Superior temporal gyrus (tissue), 1 donor: ENCODE results near the gene MCUR1.
A peak's percentile ranks its signal among the peaks of the same experiment; 100 is the strongest.
"Not testable (repeated sequence)": the region's sequence is repeated elsewhere in the genome, so short reads cannot be mapped to it uniquely, and the experiment has no call there.

Source experiments
- DNase-seq: peaks from one replicate; pipeline ENCODE4 v3.0.0-alpha.2; 2016; ENCODE audit errors: extremely low spot score

Gene MCUR1

GRCh38 chr6:13814176-13814937, at the start of gene MCUR1:
MCUR1 (minus strand) TSS chr6:13814557; CDS start chr6:13814429, 128 bp downstream.
- DNase-seq, result peak; percentile 83

- DNase-seq, result no peak
Observed at GRCh38 chr6:13863699-13864155, 49.4 kb upstream of the MCUR1 start.

GRCh38 chr6:13860556-13861185, 46.3 kb upstream of the MCUR1 start:
- DNase-seq, result not testable (repeated sequence)

- no peak for DNase-seq
Observed at GRCh38 chr6:13859871-13860555, 45.7 kb upstream of the MCUR1 start.

GRCh38 chr6:13854716-13855250, 40.4 kb upstream of the MCUR1 start:
- no peak for DNase-seq

GRCh38 chr6:13853871-13854270, 39.5 kb upstream of the MCUR1 start:
- no peak for DNase-seq

- DNase-seq, result no peak
Observed at GRCh38 chr6:13851803-13852202, 37.4 kb upstream of the MCUR1 start.

GRCh38 chr6:13851330-13851729, 37.0 kb upstream of the MCUR1 start:
- DNase-seq, result no peak

- DNase-seq, result not testable (repeated sequence)
Observed at GRCh38 chr6:13850690-13851089, 36.3 kb upstream of the MCUR1 start.

- DNase-seq, result no peak
Observed at GRCh38 chr6:13848522-13849150, 34.3 kb upstream of the MCUR1 start.

GRCh38 chr6:13847326-13848050, 33.1 kb upstream of the MCUR1 start:
- no peak for DNase-seq

GRCh38 chr6:13846841-13847240, 32.5 kb upstream of the MCUR1 start:
- DNase-seq, result no peak

- no peak for DNase-seq
Observed at GRCh38 chr6:13841936-13842335, 27.6 kb upstream of the MCUR1 start.

GRCh38 chr6:13838616-13839015, 24.3 kb upstream of the MCUR1 start:
- DNase-seq, result no peak

GRCh38 chr6:13836170-13836569, 21.8 kb upstream of the MCUR1 start:
- DNase-seq, result no peak

- no peak for DNase-seq
Observed at GRCh38 chr6:13834790-13835189, 20.4 kb upstream of the MCUR1 start.

GRCh38 chr6:13834018-13834417, 19.7 kb upstream of the MCUR1 start:
- DNase-seq, result not testable (repeated sequence)

GRCh38 chr6:13832778-13833177, 18.4 kb upstream of the MCUR1 start:
- no peak for DNase-seq

- DNase-seq, result no peak
Observed at GRCh38 chr6:13831615-13832014, 17.3 kb upstream of the MCUR1 start.

- DNase-seq, result no peak
Observed at GRCh38 chr6:13830803-13831202, 16.4 kb upstream of the MCUR1 start.

GRCh38 chr6:13829419-13829818, 15.1 kb upstream of the MCUR1 start:
- not testable (repeated sequence) for DNase-seq
